GM12801 (cell line): ENCODE measurements around the gene CST6.

Experiments used
- CTCF ChIP-seq: IDR thresholded peaks from one replicate; pipeline ENCODE4 v1.5.1; 2011; ENCODE audit warnings: control low read depth; ENCODE audit not compliant: insufficient read length; ENCODE audit errors: extremely low read depth

CST6 gene

GRCh38 chr11:66036334-66036710, 24.5 kb downstream of the CST6 start:
- TF ChIP-seq CTCF, result no peak

- no peak for TF ChIP-seq CTCF
Observed at GRCh38 chr11:66037327-66037726, 25.5 kb downstream of the CST6 start.

GRCh38 chr11:66039765-66040164, 28.0 kb downstream of the CST6 start:
- TF ChIP-seq CTCF, result no peak

GRCh38 chr11:66042227-66042995, 30.6 kb downstream of the CST6 start:
- no peak for TF ChIP-seq CTCF

- no peak for TF ChIP-seq CTCF
Observed at GRCh38 chr11:66042996-66043906, 31.4 kb downstream of the CST6 start.

- TF ChIP-seq CTCF, result no peak
Observed at GRCh38 chr11:66044757-66045156, 32.9 kb downstream of the CST6 start.

- no peak for TF ChIP-seq CTCF
Observed at GRCh38 chr11:66045177-66045639, 33.4 kb downstream of the CST6 start.
